GM23338 (cell line): ENCODE data around the gene MYBL2. TPM values are rescaled to one million over a fixed set of nuclear protein-coding genes. Genes with fewer than 3 reads are reported as not detected.
A peak's percentile ranks its signal among the peaks of the same experiment; 100 is the strongest.

Source experiments
- ATAC-seq: fragments of 200-7000 bp; cut with Tn5 transposase; 3 replicates; pipeline ENCODE4 v1.9.1; 2020
- DNase-seq: peaks from one replicate; pipeline ENCODE4 v3.0.0-alpha.2; 2015; ENCODE audit warnings: low spot score
- H2AFZ ChIP-seq: fragments of 200-600 bp; sonication (generic); 2 replicates; pipeline ENCODE4 v1.8.0; 2016; ENCODE audit warnings: antibody characterized with exemption, mild to moderate bottlenecking, moderate library complexity
- H3F3A ChIP-seq: fragments of 200-600 bp; sonication (generic); replicated peaks from 2 replicates; pipeline ENCODE4 v1.8.0; 2017; ENCODE audit warnings: antibody characterized with exemption, mixed run types, low read depth
- H3K27ac ChIP-seq: fragments of 200-600 bp; sonication (generic); 2 replicates; pipeline ENCODE4 v1.6.1; 2016; ENCODE audit warnings: low read depth
- H3K27me3 ChIP-seq: fragments of 200-600 bp; sonication (generic); 2 replicates; pipeline ENCODE4 v1.8.0; 2016; ENCODE audit warnings: mild to moderate bottlenecking, mixed run types, moderate library complexity; ENCODE audit not compliant: insufficient read depth
- H3K36me3 ChIP-seq: fragments of 200-600 bp; sonication (generic); 2 replicates; pipeline ENCODE4 v1.8.0; 2016; ENCODE audit warnings: mild to moderate bottlenecking; ENCODE audit not compliant: insufficient read depth
- H3K4me1 ChIP-seq: fragments of 200-600 bp; sonication (generic); 2 replicates; pipeline ENCODE4 v1.8.0; 2016; ENCODE audit warnings: mild to moderate bottlenecking, moderate library complexity; ENCODE audit not compliant: insufficient read depth
- H3K4me2 ChIP-seq: fragments of 200-600 bp; sonication (generic); 2 replicates; pipeline ENCODE4 v1.7.1; 2017; ENCODE audit warnings: mixed run types
- H3K4me3 ChIP-seq: fragments of 200-600 bp; sonication (generic); 2 replicates; pipeline ENCODE4 v1.6.1; 2016; ENCODE audit warnings: mixed run types
- H3K79me2 ChIP-seq: fragments of 200-600 bp; sonication (generic); replicated peaks from 2 replicates; pipeline ENCODE4 v1.8.0; 2017; ENCODE audit warnings: mild to moderate bottlenecking; ENCODE audit not compliant: insufficient read depth
- H3K9me2 ChIP-seq: fragments of 200-600 bp; sonication (generic); 2 replicates; pipeline ENCODE4 v1.8.0; 2017; ENCODE audit not compliant: insufficient read depth
- H4K20me1 ChIP-seq: fragments of 200-600 bp; sonication (generic); replicated peaks from 2 replicates; pipeline ENCODE4 v1.8.0; 2017; ENCODE audit warnings: mild to moderate bottlenecking; ENCODE audit not compliant: insufficient read depth
- H3K27ac Mint-ChIP-seq: 2 replicates; pipeline ENCODE4 v1.8.0; 2020; ENCODE audit warnings: inconsistent platforms, mild to moderate bottlenecking, moderate library complexity, mixed read lengths
- H3K27me3 Mint-ChIP-seq: 3 replicates; pipeline ENCODE4 v1.8.0; 2022; ENCODE audit warnings: low read depth, mild to moderate bottlenecking, moderate library complexity, mixed read lengths, inconsistent platforms; ENCODE audit not compliant: insufficient read depth, poor library complexity
- H3K36me3 Mint-ChIP-seq: 3 replicates; pipeline ENCODE4 v1.8.0; 2021; ENCODE audit warnings: low read depth, mild to moderate bottlenecking, inconsistent platforms, moderate library complexity, mixed read lengths
- H3K4me1 Mint-ChIP-seq: 3 replicates; pipeline ENCODE4 v1.8.0; 2020; ENCODE audit warnings: mild to moderate bottlenecking, inconsistent platforms, mixed read lengths
- H3K4me3 Mint-ChIP-seq: 3 replicates; pipeline ENCODE4 v1.8.0; 2021; ENCODE audit warnings: moderate library complexity, mild to moderate bottlenecking, inconsistent platforms, mixed read lengths
- H3K9me3 Mint-ChIP-seq: 3 replicates; pipeline ENCODE4 v1.8.0; 2020; ENCODE audit warnings: moderate library complexity, mild to moderate bottlenecking, inconsistent platforms, mixed read lengths
- CREB1 ChIP-seq: fragments of 250-450 bp; sonication (Bioruptor Pico); IDR thresholded peaks from 2 replicates; pipeline ENCODE4 v1.5.0; 2020; ENCODE audit warnings: low read depth, mild to moderate bottlenecking, moderate library complexity
- CTCF ChIP-seq, 2 experiments: fragments of 200-600 bp in 1 of 2; sonication (generic) in 1 of 2; conservative IDR thresholded peaks; 2 replicates each; pipeline versions ENCODE4 v1.5.1 to v1.6.1; 2016 to 2017; ENCODE audit warnings: antibody characterized with exemption in 2 of 2, low read depth in 2 of 2, mild to moderate bottlenecking in 2 of 2, moderate library complexity in 1 of 2
- EZH2 ChIP-seq: fragments of 200-600 bp; sonication (generic); IDR thresholded peaks from one replicate; pipeline ENCODE4 v1.8.0; 2017; ENCODE audit warnings: antibody characterized with exemption, mild to moderate bottlenecking, low read depth; ENCODE audit not compliant: unreplicated experiment
- POLR2AphosphoS5 ChIP-seq: IDR thresholded peaks from 2 replicates; pipeline ENCODE4 v1.6.1; 2016; ENCODE audit warnings: antibody characterized with exemption, low read depth
- polyA plus RNA-seq: library from polyadenylated mRNA; unstranded; fragments of >200 nt; fragmentation: Nextera tagmentation; extraction: Ambion mirVana; gene quantifications from 2 replicates; pipeline ENCODE4 v1.2.1, GENCODE V29; 2016
- total RNA-seq: library from RNA; depleted of rRNA; stranded (reverse); fragments of >200 nt; shearing (Covaris generic); gene quantifications from 2 replicates; pipeline ENCODE4 v1.2.3, GENCODE V29; 2014
- TF ChIP-seq, protein P1 (sequence below): IDR thresholded peaks from one replicate; pipeline ENCODE4 v1.6.1; 2018; ENCODE audit warnings: antibody characterized with exemption; ENCODE audit not compliant: unreplicated experiment

Gene MYBL2
- total and polyA plus RNA-seq, 2 experiments from 2014 or later = 72.3 to 131 TPM

DNA sequence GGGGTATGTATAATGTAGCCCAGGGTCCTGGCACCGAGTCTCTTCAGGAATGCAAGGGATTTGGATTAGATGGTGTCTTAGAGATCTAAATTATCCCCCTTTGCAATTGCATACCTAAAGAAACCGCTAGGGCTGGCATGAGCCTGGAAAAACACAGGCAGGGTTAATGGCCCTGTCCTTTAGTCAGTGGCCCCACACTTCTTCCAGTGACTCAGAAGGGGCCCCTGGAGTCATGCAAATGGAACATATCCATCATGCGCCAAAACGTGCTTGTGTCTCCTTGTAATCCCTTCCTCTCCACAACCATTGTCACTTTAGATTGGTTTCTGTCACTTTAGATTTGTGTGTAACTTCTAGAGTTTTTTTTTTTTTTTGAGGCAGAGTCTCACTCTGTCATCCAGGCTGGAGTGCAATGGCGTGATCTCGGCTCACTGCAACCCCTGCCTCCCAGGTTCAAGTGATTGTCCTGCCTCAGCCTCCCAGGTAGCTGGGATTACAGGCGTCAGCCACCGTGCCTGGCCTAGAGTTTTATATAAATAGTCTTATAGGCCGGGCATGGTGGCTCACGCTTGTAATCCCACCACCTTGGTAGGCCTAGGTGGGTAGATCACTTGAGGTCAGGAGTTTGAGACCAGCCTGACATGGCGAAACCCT is 8.7 kb upstream of the MYBL2 start:
- Histone ChIP-seq H3K4me3 (peak overlapping the region; percentile 84), H3K4me2 (peak overlapping the region; percentile 99), H3K36me3 (no peaks in the 10 kb centered on the region), H3F3A (0 out of 2 replicates have a peak, but pooled peaks cover 6% of the 10 kb centered on the region), H2AFZ (peak overlapping the region; percentile 100), H3K27me3 (no peaks in the 10 kb centered on the region), H4K20me1 (no peaks in the 10 kb centered on the region), H3K27ac (peak overlapping the region; percentile 95), H3K4me1 (peaks cover 4% of the 10 kb centered on the region; the same call in 1 of the 2 replicates), H3K9me2 (no peaks in the 10 kb centered on the region), H3K79me2 (no peaks in the 10 kb centered on the region)
- H3K27me3 Mint-ChIP-seq = peaks cover 3% of the 10 kb centered on the region
- H3K36me3 Mint-ChIP-seq = no peaks in the 10 kb centered on the region
- TF ChIP-seq CTCF (conservative IDR thresholded peaks at IDR 0.05; ENCODE audit: low read depth in 2 of 2) (peak in 1 of 2 experiments; percentile 18; a peak in 1 of 4 replicates), CREB1 (CRISPR knock-in tag) (no peak)
- TF ChIP-seq, protein P1, sequence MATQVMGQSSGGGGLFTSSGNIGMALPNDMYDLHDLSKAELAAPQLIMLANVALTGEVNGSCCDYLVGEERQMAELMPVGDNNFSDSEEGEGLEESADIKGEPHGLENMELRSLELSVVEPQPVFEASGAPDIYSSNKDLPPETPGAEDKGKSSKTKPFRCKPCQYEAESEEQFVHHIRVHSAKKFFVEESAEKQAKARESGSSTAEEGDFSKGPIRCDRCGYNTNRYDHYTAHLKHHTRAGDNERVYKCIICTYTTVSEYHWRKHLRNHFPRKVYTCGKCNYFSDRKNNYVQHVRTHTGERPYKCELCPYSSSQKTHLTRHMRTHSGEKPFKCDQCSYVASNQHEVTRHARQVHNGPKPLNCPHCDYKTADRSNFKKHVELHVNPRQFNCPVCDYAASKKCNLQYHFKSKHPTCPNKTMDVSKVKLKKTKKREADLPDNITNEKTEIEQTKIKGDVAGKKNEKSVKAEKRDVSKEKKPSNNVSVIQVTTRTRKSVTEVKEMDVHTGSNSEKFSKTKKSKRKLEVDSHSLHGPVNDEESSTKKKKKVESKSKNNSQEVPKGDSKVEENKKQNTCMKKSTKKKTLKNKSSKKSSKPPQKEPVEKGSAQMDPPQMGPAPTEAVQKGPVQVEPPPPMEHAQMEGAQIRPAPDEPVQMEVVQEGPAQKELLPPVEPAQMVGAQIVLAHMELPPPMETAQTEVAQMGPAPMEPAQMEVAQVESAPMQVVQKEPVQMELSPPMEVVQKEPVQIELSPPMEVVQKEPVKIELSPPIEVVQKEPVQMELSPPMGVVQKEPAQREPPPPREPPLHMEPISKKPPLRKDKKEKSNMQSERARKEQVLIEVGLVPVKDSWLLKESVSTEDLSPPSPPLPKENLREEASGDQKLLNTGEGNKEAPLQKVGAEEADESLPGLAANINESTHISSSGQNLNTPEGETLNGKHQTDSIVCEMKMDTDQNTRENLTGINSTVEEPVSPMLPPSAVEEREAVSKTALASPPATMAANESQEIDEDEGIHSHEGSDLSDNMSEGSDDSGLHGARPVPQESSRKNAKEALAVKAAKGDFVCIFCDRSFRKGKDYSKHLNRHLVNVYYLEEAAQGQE = no peak
- H3K4me1 Mint-ChIP-seq = peaks cover 2% of the 10 kb centered on the region; the same call in 1 of the 3 replicates
- H3K4me3 Mint-ChIP-seq = peak overlapping the region; percentile 98
- peak overlapping the region; percentile 93; the same call in 1 of the 2 replicates for H3K27ac Mint-ChIP-seq
- no peaks in the 10 kb centered on the region for H3K9me3 Mint-ChIP-seq
- DNase-seq = peak; percentile 55
- ATAC-seq = no peak

DNA sequence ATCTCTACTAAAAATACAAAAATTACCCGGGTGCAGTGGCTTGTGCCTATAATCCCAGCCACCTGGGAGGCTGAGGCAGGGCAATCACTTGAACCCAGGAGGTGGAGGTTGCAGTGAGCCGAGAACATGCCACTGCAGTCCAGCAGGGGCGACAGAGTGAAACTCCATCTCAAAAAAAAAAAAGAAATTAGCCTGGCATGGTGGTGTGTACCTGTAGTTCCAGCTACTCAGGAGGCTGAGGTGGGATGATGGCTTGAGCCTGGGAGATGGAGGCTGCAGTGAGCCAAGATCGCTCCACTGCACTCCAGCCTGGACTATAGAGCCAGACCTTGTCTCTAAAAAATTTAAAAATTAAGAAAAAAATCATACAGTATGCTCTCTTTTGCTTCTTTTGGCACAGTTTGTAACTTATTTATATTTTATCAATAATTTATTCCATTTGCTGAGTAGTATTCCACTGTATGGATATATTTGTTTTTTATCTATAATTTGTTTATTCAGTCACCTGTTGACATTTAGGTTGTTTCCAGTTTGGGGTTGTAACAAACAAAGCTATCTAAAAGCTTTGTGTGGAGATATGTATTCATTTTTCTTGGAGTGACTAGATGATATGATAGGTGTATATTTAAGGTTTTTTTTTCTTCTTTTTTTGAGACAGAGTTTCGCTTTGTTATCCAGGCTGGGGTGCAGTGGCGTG is 8.0 kb upstream of the MYBL2 start:
- no peak overlapping the region for H3K4me3 Mint-ChIP-seq
- H3K79me2 ChIP-seq = no peaks in the 10 kb centered on the region
- ATAC-seq (no peak; the same call in 2 of the 3 replicates), DNase-seq (no peak)
- H3K9me2 ChIP-seq = no peaks in the 10 kb centered on the region
- no peak overlapping the region for H3K4me2 ChIP-seq
- no peaks in the 10 kb centered on the region for H3K36me3 Mint-ChIP-seq
- 0 out of 2 replicates have a peak, but pooled peaks cover 6% of the 10 kb centered on the region for H3F3A ChIP-seq
- peaks cover 2% of the 10 kb centered on the region; the same call in 1 of the 3 replicates for H3K4me1 Mint-ChIP-seq
- H3K4me1 ChIP-seq = peaks cover 4% of the 10 kb centered on the region; the same call in 1 of the 2 replicates
- TF ChIP-seq CTCF (conservative IDR thresholded peaks at IDR 0.05; ENCODE audit: low read depth in 2 of 2) (peak in 1 of 2 experiments; percentile 36; a peak in 1 of 4 replicates), EZH2 (no peak), POLR2AphosphoS5 (no peak)
- no peak overlapping the region for H2AFZ ChIP-seq
- no peaks in the 10 kb centered on the region for H3K9me3 Mint-ChIP-seq
- peaks cover 3% of the 10 kb centered on the region for H3K27me3 Mint-ChIP-seq
- H3K36me3 ChIP-seq = no peaks in the 10 kb centered on the region
- H3K27ac Mint-ChIP-seq = no peak overlapping the region
- H3K27ac ChIP-seq = no peak overlapping the region
- H3K4me3 ChIP-seq = no peak overlapping the region
- H4K20me1 ChIP-seq = no peaks in the 10 kb centered on the region
- H3K27me3 ChIP-seq = no peaks in the 10 kb centered on the region
